Adipocyte (in vitro differentiated cells): ENCODE data around the gene PLCL1.
A peak's percentile ranks its signal among the peaks of the same experiment; 100 is the strongest.

ENCODE experiments used
- DNase-seq: peaks from one replicate; pipeline ENCODE4 v3.0.0-alpha.2; 2015; ENCODE audit warnings: low read depth
- H3K27me3 ChIP-seq: replicated peaks from 2 replicates; pipeline ENCODE4 v1.7.0; 2013; ENCODE audit warnings: mild to moderate bottlenecking, low read length, moderate library complexity; ENCODE audit not compliant: control insufficient read depth, insufficient read depth
- H3K36me3 ChIP-seq: 2 replicates; pipeline ENCODE4 v1.7.0; 2013; ENCODE audit warnings: low read length, mild to moderate bottlenecking, moderate library complexity; ENCODE audit not compliant: control insufficient read depth, insufficient read depth, severe bottlenecking
- H3K4me1 ChIP-seq: 2 replicates; pipeline ENCODE4 v1.7.0; 2013; ENCODE audit warnings: mild to moderate bottlenecking, low read length, moderate library complexity; ENCODE audit not compliant: control insufficient read depth, insufficient read depth
- H3K4me3 ChIP-seq: 2 replicates; pipeline ENCODE4 v1.7.0; 2013; ENCODE audit warnings: mild to moderate bottlenecking, low read length, moderate library complexity
- H3K9ac ChIP-seq: 2 replicates; pipeline ENCODE4 v1.7.0; 2013; ENCODE audit warnings: mild to moderate bottlenecking, low read length, moderate library complexity
- H3K9me3 ChIP-seq: 2 replicates; pipeline ENCODE4 v1.7.0; 2013; ENCODE audit warnings: mild to moderate bottlenecking, low read length, moderate library complexity; ENCODE audit not compliant: control insufficient read depth

The PLCL1 gene

GRCh38 chr2:197862246-197862955 is 58.0 kb downstream of the PLCL1 start:
- Histone ChIP-seq H3K9me3 (peaks cover 2% of the 10 kb centered on the region), H3K36me3 (no peaks in the 10 kb centered on the region), H3K9ac (no peak overlapping the region), H3K27me3 (no peaks in the 10 kb centered on the region), H3K4me3 (no peak overlapping the region), H3K4me1 (no peaks in the 10 kb centered on the region)
- DNase-seq = no peak

- DNase-seq = no peak
- no peaks in the 10 kb centered on the region for H3K36me3 ChIP-seq
Measured at GRCh38 chr2:197863744-197864143, 59.4 kb downstream of the PLCL1 start.

GRCh38 chr2:197866455-197866854 is 62.1 kb downstream of the PLCL1 start:
- DNase-seq = no peak
- Histone ChIP-seq H3K36me3 (no peaks in the 10 kb centered on the region), H3K4me1 (peaks cover 6% of the 10 kb centered on the region), H3K9me3 (no peaks in the 10 kb centered on the region), H3K9ac (no peak overlapping the region), H3K27me3 (no peaks in the 10 kb centered on the region), H3K4me3 (no peak overlapping the region)

More at GRCh38 chr2:197863744-197864143, 59.4 kb downstream of the PLCL1 start:
- H3K4me1 ChIP-seq = no peaks in the 10 kb centered on the region
- H3K9me3 ChIP-seq = no peaks in the 10 kb centered on the region
- no peak overlapping the region for H3K9ac ChIP-seq
- no peak overlapping the region for H3K4me3 ChIP-seq
- H3K27me3 ChIP-seq = no peaks in the 10 kb centered on the region

- no peaks in the 10 kb centered on the region for H3K36me3 ChIP-seq
- DNase-seq = no peak
- peaks cover 6% of the 10 kb centered on the region for H3K4me1 ChIP-seq
Measured at GRCh38 chr2:197867033-197867432, 62.6 kb downstream of the PLCL1 start.

GRCh38 chr2:197867624-197868023 is 63.2 kb downstream of the PLCL1 start:
- Histone ChIP-seq H3K9me3 (no peaks in the 10 kb centered on the region), H3K4me1 (peaks cover 6% of the 10 kb centered on the region), H3K27me3 (no peaks in the 10 kb centered on the region), H3K4me3 (no peak overlapping the region), H3K9ac (no peak overlapping the region), H3K36me3 (no peaks in the 10 kb centered on the region)
- no peak for DNase-seq

More at GRCh38 chr2:197867033-197867432, 62.6 kb downstream of the PLCL1 start:
- Histone ChIP-seq H3K4me3 (no peak overlapping the region), H3K9ac (no peak overlapping the region), H3K9me3 (no peaks in the 10 kb centered on the region), H3K27me3 (no peaks in the 10 kb centered on the region)

- H3K27me3 ChIP-seq = no peaks in the 10 kb centered on the region
- peaks cover 6% of the 10 kb centered on the region for H3K4me1 ChIP-seq
- H3K36me3 ChIP-seq = no peaks in the 10 kb centered on the region
- H3K4me3 ChIP-seq = no peak overlapping the region
- DNase-seq = no peak
- no peaks in the 10 kb centered on the region for H3K9me3 ChIP-seq
- no peak overlapping the region for H3K9ac ChIP-seq
Measured at GRCh38 chr2:197868206-197868605, 63.8 kb downstream of the PLCL1 start.

- Histone ChIP-seq H3K27me3 (no peaks in the 10 kb centered on the region), H3K4me1 (peaks cover 6% of the 10 kb centered on the region), H3K36me3 (no peaks in the 10 kb centered on the region), H3K9ac (no peak overlapping the region), H3K4me3 (no peak overlapping the region), H3K9me3 (no peaks in the 10 kb centered on the region)
- DNase-seq = no peak
Measured at GRCh38 chr2:197869041-197869440, 64.6 kb downstream of the PLCL1 start.

- H3K4me3 ChIP-seq = no peak overlapping the region
- H3K9ac ChIP-seq = no peak overlapping the region
- peaks cover 6% of the 10 kb centered on the region for H3K4me1 ChIP-seq
- H3K36me3 ChIP-seq = no peaks in the 10 kb centered on the region
- H3K9me3 ChIP-seq = no peaks in the 10 kb centered on the region
- H3K27me3 ChIP-seq = no peaks in the 10 kb centered on the region
- DNase-seq = no peak
Measured at GRCh38 chr2:197869501-197870111, 65.2 kb downstream of the PLCL1 start.

GRCh38 chr2:197870137-197870536 is 65.7 kb downstream of the PLCL1 start:
- Histone ChIP-seq H3K36me3 (no peaks in the 10 kb centered on the region), H3K9me3 (no peaks in the 10 kb centered on the region), H3K4me3 (no peak overlapping the region), H3K9ac (no peak overlapping the region), H3K4me1 (peaks cover 6% of the 10 kb centered on the region), H3K27me3 (no peaks in the 10 kb centered on the region)
- no peak for DNase-seq

- Histone ChIP-seq H3K36me3 (no peaks in the 10 kb centered on the region), H3K27me3 (no peaks in the 10 kb centered on the region), H3K9ac (no peak overlapping the region), H3K4me3 (no peak overlapping the region), H3K9me3 (no peaks in the 10 kb centered on the region), H3K4me1 (peaks cover 6% of the 10 kb centered on the region)
- DNase-seq = no peak
Measured at GRCh38 chr2:197871780-197872456, 67.5 kb downstream of the PLCL1 start.

GRCh38 chr2:197873293-197873701 is 68.9 kb downstream of the PLCL1 start:
- Histone ChIP-seq H3K27me3 (no peaks in the 10 kb centered on the region), H3K4me1 (peaks cover 7% of the 10 kb centered on the region), H3K9ac (no peak overlapping the region), H3K36me3 (no peaks in the 10 kb centered on the region), H3K4me3 (no peak overlapping the region), H3K9me3 (no peaks in the 10 kb centered on the region)
- peak; percentile 57 for DNase-seq
